Lower lobe of right lung (tissue), 2 donors: ENCODE data around the gene HOXA13. TPM values are rescaled to one million over a fixed set of nuclear protein-coding genes. Genes with fewer than 3 reads are reported as not detected.

Experiments used
- ATAC-seq, 2 donors: fragments of 200-7000 bp; cut with Tn5 transposase; one replicate each; pipeline ENCODE4 v1.9.1; 2020 to 2022; ENCODE audit warnings: mild to moderate bottlenecking in 2 of 2, moderate library complexity in 2 of 2
- DNase-seq: peaks from one replicate; pipeline ENCODE4 v3.0.0-alpha.2; 2020
- H3K27ac ChIP-seq: fragments of 200-600 bp; one replicate; pipeline ENCODE4 v1.8.0; 2022
- H3K27me3 ChIP-seq: fragments of 200-600 bp; one replicate; pipeline ENCODE4 v1.8.0; 2022; ENCODE audit warnings: low read depth
- H3K36me3 ChIP-seq: fragments of 200-600 bp; one replicate; pipeline ENCODE4 v1.8.0; 2022; ENCODE audit warnings: mild to moderate bottlenecking
- H3K4me1 ChIP-seq: fragments of 200-600 bp; one replicate; pipeline ENCODE4 v1.8.0; 2022
- H3K4me3 ChIP-seq: fragments of 200-600 bp; one replicate; pipeline ENCODE4 v1.8.0; 2022; ENCODE audit warnings: mild to moderate bottlenecking
- H3K9me3 ChIP-seq: fragments of 200-600 bp; one replicate; pipeline ENCODE4 v1.8.0; 2022
- intact Hi-C: fragments of 100-400 bp; cut with DNase I; formaldehyde crosslinking; loops from one replicate; pipeline ENCODE4 v1.11.0; 2022
- total RNA-seq: library from RNA; stranded (reverse); fragmentation: NEBNext Ultra II Directional; extraction: Animal tissue kit (Norgen Biotek cat#: 25700); gene quantifications from one replicate; pipeline ENCODE4 v1.2.1, GENCODE V29; 2021
- TF ChIP-seq, protein P1 (sequence below): fragments of 200-600 bp; IDR thresholded peaks from one replicate; pipeline ENCODE4 v1.8.0; 2022; ENCODE audit warnings: antibody characterized with exemption, mild to moderate bottlenecking
- donor health status: DM: no; HTN: yes; CAD: no; lungs with severe emphysema.

The HOXA13 gene
- total RNA-seq, 1 donor from 2014 or later: not detected

DNA sequence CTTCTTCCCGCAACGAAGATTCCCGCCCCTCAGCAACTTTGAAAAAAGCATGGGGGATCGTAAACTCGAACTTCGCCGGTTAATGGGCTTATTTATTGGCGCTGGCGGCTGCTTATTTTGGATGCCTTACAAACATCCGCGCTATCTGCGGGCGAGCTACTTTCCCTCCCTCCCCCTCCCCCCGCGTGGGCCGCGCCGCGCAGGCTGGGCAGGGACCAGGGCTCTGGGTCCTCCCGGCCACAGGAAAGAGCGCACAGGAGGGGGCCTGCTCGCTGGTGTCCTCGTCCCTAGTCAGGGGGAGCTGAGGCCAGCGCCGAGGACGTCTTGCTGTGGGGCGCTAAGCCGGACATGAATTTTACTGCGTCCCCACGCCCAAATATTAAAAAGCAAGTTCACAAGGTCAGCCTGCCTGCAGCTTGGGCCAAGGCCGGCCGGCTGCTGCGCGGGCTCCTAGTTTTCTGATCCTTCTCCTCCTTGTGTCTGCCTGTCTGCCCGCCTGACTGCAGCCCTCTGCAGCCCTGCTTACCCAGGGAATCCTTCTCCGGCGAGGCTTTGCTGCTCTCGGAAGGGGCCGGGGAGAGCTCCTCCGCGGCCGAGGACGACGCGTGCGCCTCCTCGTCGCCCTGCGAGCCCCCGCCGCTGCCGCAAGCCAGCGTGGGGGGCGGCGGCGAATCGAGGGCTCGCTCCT, 26.9 kb downstream of the HOXA13 start:
- Histone ChIP-seq H3K27me3 (peaks cover 100% of the 10 kb centered on the region), H3K9me3 (no peaks in the 10 kb centered on the region), H3K36me3 (no peaks in the 10 kb centered on the region), H3K4me1 (peaks cover 40% of the 10 kb centered on the region), H3K27ac (no peak overlapping the region), H3K4me3 (peak overlapping the region; percentile 56)
- ATAC-seq (peak; percentile 25 to 42), DNase-seq (peak; percentile 40)
- intact Hi-C loops: no loop called here
- TF ChIP-seq, protein P1, sequence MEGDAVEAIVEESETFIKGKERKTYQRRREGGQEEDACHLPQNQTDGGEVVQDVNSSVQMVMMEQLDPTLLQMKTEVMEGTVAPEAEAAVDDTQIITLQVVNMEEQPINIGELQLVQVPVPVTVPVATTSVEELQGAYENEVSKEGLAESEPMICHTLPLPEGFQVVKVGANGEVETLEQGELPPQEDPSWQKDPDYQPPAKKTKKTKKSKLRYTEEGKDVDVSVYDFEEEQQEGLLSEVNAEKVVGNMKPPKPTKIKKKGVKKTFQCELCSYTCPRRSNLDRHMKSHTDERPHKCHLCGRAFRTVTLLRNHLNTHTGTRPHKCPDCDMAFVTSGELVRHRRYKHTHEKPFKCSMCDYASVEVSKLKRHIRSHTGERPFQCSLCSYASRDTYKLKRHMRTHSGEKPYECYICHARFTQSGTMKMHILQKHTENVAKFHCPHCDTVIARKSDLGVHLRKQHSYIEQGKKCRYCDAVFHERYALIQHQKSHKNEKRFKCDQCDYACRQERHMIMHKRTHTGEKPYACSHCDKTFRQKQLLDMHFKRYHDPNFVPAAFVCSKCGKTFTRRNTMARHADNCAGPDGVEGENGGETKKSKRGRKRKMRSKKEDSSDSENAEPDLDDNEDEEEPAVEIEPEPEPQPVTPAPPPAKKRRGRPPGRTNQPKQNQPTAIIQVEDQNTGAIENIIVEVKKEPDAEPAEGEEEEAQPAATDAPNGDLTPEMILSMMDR: no peak

DNA sequence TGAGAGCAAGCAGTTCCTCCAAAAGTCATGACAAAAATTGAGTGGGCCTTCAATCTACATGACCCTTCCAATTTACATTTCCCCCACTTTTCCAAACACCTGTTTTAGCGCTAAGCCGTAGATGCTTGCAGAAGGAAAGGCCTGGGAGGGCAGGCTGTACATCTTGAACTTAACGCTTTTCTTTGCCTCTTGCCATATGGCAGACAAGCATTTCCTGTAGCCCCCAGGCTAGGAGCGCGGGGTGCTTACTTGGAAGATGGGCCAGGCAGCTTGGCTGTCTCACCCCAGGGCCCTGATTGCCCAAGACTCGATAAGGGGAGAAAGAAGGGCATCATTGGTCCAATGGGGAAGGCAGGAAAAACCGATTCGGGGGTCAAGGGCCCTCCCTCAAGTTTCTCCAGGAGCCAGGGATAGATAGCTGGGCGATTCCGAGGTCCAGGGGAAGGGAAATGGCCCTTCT, 27.5 kb downstream of the HOXA13 start:
- H3K27me3 ChIP-seq: peaks cover 100% of the 10 kb centered on the region
- H3K4me1 ChIP-seq: peaks cover 40% of the 10 kb centered on the region
- no peaks in the 10 kb centered on the region for H3K9me3 ChIP-seq
- H3K4me3 ChIP-seq: peak overlapping the region; percentile 56
- no peak for DNase-seq
- ATAC-seq: no peak
- no peak overlapping the region for H3K27ac ChIP-seq
- TF ChIP-seq, protein P1: no peak
- intact Hi-C loops: no loop called here
- H3K36me3 ChIP-seq: no peaks in the 10 kb centered on the region

DNA sequence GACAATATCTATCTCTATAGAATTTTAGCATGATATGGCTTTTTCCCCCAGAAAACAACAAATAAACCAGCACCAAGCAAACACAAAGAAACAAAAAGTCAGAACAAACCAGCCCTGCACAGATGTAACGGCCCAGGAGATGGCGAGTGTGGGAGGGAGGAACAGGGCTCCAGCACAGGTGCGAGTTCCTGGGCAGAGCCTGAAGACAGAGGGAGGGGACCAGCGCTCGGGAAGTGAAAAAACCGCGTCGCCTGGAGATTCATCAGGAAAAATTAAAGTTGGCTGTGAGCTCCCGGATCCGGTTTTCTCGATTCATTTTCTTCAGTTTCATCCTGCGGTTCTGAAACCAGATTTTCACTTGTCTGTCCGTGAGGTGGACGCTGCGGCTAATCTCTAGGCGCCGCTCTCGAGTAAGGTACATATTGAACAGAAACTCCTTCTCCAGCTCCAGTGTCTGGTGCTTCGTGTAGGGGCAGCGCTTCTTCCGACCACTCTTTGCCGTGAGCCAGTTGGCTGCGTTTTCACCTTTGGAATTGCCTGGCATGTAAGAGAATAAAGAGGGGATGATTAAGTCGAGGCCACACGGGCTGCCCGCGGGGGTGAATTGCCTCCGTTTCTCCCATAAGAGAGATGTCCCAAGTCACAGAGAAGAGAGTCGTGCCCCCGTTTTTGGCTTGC, 28.1 kb downstream of the HOXA13 start:
- intact Hi-C loops: no loop called here
- no peak overlapping the region for H3K27ac ChIP-seq
- TF ChIP-seq, protein P1: no peak
- H3K36me3 ChIP-seq: no peaks in the 10 kb centered on the region
- peaks cover 40% of the 10 kb centered on the region for H3K4me1 ChIP-seq
- no peak for DNase-seq
- ATAC-seq: no peak
- H3K9me3 ChIP-seq: no peaks in the 10 kb centered on the region
- H3K27me3 ChIP-seq: peaks cover 100% of the 10 kb centered on the region
- H3K4me3 ChIP-seq: no peak overlapping the region

DNA sequence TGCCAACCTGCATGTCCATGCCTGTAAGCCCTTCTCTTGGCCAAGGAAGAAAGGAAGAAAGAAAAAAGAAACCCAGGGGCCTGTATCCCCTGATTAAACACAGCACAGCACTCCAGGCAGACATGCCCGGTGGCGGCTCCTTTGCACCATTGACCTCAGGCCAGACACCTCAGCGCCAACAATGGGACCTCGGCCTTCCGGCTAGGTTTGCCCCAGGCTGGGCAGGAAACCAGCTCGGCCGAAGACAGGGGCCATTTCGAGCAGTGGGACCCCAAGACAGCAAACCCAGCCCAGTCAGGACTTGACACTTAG, 28.6 kb downstream of the HOXA13 start:
- intact Hi-C loops: no loop called here
- no peak for DNase-seq

DNA sequence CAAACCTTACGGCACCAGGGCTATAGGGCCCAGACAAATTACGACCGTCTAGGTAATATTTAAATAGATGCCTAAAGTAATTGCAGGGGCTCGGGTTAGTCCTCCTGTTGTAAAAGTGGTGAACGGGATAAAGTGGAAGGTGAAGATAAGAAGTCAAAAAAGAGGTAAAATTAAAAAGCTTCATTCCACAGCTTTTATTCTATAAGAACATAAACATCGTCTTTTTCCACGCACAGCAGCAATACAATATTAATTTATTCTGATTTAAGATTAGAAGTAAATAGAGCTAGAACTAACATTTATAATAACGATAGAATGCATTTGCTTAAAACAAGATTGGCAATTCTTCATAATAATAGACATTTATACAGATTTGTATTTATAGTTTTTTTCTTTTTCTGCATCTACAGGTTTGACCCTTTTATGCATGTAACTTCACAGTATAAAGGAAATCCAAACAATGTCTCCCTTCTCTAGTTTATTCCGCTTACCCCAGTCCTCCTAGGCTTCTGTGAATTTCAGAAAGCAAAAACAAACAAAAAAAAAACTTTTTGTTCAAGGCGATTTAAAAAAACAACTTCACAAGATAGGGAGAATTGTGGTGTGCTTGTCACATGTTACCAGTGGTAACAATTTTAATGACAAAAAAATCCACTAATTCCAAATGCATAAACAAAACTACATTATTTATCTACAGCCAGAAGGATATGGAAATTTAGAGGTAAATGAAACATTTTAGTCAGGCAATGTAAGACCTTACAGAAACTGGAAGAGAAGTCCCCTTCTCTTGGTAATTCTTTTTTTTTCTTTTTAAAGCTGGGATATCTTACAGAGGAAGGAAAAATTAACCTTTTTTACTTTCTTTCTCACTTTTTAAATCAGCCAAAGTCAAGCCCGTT, 29.2 kb downstream of the HOXA13 start:
- Histone ChIP-seq H3K9me3 (no peaks in the 10 kb centered on the region), H3K36me3 (no peaks in the 10 kb centered on the region), H3K4me1 (peaks cover 48% of the 10 kb centered on the region), H3K4me3 (no peak overlapping the region), H3K27ac (no peak overlapping the region), H3K27me3 (peaks cover 100% of the 10 kb centered on the region)
- DNase-seq: no peak
- TF ChIP-seq, protein P1: no peak
- intact Hi-C loops: no loop called here
- ATAC-seq: no peak

More for the DNA sequence above, 28.6 kb downstream of the HOXA13 start:
- Histone ChIP-seq H3K27ac (no peak overlapping the region), H3K36me3 (no peaks in the 10 kb centered on the region), H3K4me3 (no peak overlapping the region), H3K9me3 (no peaks in the 10 kb centered on the region), H3K4me1 (peaks cover 42% of the 10 kb centered on the region), H3K27me3 (peaks cover 100% of the 10 kb centered on the region)
- ATAC-seq: no peak
- TF ChIP-seq, protein P1: no peak
